Activated naive CD8-positive, alpha-beta T cell treated with anti-CD3 and anti-CD28 coated beads, Interleukin-2, amount 10 ng/mL, durations not matched to agents 7 days and 5 days (primary cell): ENCODE results near the gene TSR3. TPM values are rescaled to one million over a fixed set of nuclear protein-coding genes. Genes with fewer than 3 reads are reported as not detected.

ENCODE experiments used
- ATAC-seq: fragments of 150-1000 bp; cut with Tn5 transposase; one replicate; pipeline ENCODE4 v1.10.0; 2021; ENCODE audit warnings: low read depth, moderate library complexity
- POLR2A ChIA-PET: fragments of 350-600 bp; sonication (Branson Sonifier 250); formaldehyde crosslinking; loops from one replicate; lab custom pipeline; 2021; ENCODE audit warnings: antibody characterized with exemption; lab: Charles Lee
- DNase-seq: peaks from one replicate; pipeline ENCODE4 v3.0.0; 2021
- H3K27ac Mint-ChIP-seq: one replicate; pipeline ENCODE4 v1.8.0; 2022; ENCODE audit warnings: mild to moderate bottlenecking, mixed read lengths
- H3K27me3 Mint-ChIP-seq: one replicate; pipeline ENCODE4 v1.8.0; 2022; ENCODE audit warnings: mild to moderate bottlenecking, moderate library complexity, mixed read lengths
- H3K36me3 Mint-ChIP-seq: one replicate; pipeline ENCODE4 v1.8.0; 2021; ENCODE audit warnings: mild to moderate bottlenecking, mixed read lengths
- H3K4me1 Mint-ChIP-seq: one replicate; pipeline ENCODE4 v1.8.0; 2021; ENCODE audit warnings: mixed read lengths
- H3K4me3 Mint-ChIP-seq: one replicate; pipeline ENCODE4 v1.8.0; 2022; ENCODE audit warnings: mild to moderate bottlenecking, moderate library complexity, mixed read lengths
- H3K9me3 Mint-ChIP-seq: one replicate; pipeline ENCODE4 v1.8.0; 2021; ENCODE audit warnings: mixed read lengths
- total RNA-seq, 2 experiments: library from RNA; stranded (reverse); gene quantifications; one replicate each; pipeline ENCODE4 v1.2.3, GENCODE V29; 2021

Gene TSR3
- total RNA-seq, 2 experiments from 2014 or later = 43.8 to 44.2 TPM

DNA sequence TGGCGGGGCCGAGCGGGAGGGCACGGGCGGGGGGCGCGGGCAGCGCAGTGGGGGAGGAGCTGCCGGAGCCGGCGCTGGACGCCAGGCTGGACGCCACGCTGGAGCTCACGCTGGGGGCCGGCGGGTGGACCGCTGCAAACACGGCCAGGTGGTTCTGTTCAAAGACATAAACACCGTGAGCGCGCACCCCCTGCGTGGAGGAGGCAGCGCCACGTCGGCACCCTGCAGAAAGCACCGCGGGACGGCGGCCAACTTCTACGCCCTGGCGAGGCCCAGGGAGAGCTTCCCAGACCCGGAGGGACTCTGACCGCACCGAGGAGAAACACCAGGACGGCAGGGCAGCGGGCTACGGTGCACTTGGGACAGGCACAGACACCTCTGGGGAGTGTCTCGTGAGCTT lies 33.6 kb upstream of the TSR3 start:
- Mint-ChIP-seq H3K27me3 (no peaks in the 10 kb centered on the region), H3K9me3 (no peaks in the 10 kb centered on the region), H3K36me3 (peaks cover 7% of the 10 kb centered on the region)

DNA sequence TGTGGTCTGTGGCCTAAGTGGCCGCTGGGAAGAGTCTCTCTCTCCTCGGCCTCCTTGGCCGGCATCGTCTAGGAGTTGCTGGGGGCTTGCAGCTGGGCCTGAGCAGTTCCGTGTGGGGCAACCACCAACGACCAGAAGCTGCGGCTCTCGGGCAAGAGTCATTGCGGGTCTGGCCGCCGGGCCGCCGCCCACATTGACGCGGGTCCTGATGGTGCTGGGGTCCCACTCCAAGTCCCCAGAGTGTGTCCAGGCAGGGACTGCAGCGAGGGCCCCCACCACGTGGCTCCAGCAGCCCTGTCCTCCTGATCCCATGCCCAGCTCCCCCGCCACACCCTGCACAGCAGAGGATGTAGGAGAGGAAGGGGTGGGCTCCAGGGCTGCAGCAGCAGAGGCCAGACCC lies 31.9 kb upstream of the TSR3 start:
- Mint-ChIP-seq H3K36me3 (peaks cover 6% of the 10 kb centered on the region), H3K4me1 (peaks cover 6% of the 10 kb centered on the region), H3K27me3 (no peaks in the 10 kb centered on the region), H3K27ac (no peak overlapping the region), H3K9me3 (no peaks in the 10 kb centered on the region), H3K4me3 (no peak overlapping the region)
- ATAC-seq (no peak), DNase-seq (no peak)
- POLR2A ChIA-PET = no interaction called here

More for the DNA sequence above, 33.6 kb upstream of the TSR3 start:
- H3K4me1 Mint-ChIP-seq = no peaks in the 10 kb centered on the region
- ATAC-seq (no peak), DNase-seq (no peak)
- H3K27ac Mint-ChIP-seq = no peak overlapping the region
- POLR2A ChIA-PET = no interaction called here
- H3K4me3 Mint-ChIP-seq = no peak overlapping the region

- ATAC-seq (no peak), DNase-seq (no peak)
- POLR2A ChIA-PET = interaction anchor here (1.1 kb wide), 1 partner anchor 39 kb away, joined by 3 read pairs; the partner anchor contains the start of gene UQCC4
- H3K27ac Mint-ChIP-seq = no peak overlapping the region
- peaks cover 13% of the 10 kb centered on the region for H3K4me1 Mint-ChIP-seq
- no peaks in the 10 kb centered on the region for H3K27me3 Mint-ChIP-seq
- no peak overlapping the region for H3K4me3 Mint-ChIP-seq
- no peaks in the 10 kb centered on the region for H3K9me3 Mint-ChIP-seq
- peaks cover 6% of the 10 kb centered on the region for H3K36me3 Mint-ChIP-seq
Observed at GRCh38 chr16:1381612-1382406, 30.1 kb upstream of the TSR3 start.

- POLR2A ChIA-PET = interaction anchor here (0.6 to 1.2 kb wide), 5 partner anchors 19 to 775 kb away, joined by 3 to 4 read pairs (median 3); partner anchors contain the start of gene TRAF7
- Mint-ChIP-seq H3K4me3 (peak overlapping the region; percentile 75), H3K9me3 (no peaks in the 10 kb centered on the region), H3K27ac (peak overlapping the region; percentile 45), H3K36me3 (peaks cover 6% of the 10 kb centered on the region), H3K4me1 (peaks cover 13% of the 10 kb centered on the region), H3K27me3 (no peaks in the 10 kb centered on the region)
- DNase-seq = no peak
- no peak for ATAC-seq
Observed at GRCh38 chr16:1380195-1380594, 28.5 kb upstream of the TSR3 start.

DNA sequence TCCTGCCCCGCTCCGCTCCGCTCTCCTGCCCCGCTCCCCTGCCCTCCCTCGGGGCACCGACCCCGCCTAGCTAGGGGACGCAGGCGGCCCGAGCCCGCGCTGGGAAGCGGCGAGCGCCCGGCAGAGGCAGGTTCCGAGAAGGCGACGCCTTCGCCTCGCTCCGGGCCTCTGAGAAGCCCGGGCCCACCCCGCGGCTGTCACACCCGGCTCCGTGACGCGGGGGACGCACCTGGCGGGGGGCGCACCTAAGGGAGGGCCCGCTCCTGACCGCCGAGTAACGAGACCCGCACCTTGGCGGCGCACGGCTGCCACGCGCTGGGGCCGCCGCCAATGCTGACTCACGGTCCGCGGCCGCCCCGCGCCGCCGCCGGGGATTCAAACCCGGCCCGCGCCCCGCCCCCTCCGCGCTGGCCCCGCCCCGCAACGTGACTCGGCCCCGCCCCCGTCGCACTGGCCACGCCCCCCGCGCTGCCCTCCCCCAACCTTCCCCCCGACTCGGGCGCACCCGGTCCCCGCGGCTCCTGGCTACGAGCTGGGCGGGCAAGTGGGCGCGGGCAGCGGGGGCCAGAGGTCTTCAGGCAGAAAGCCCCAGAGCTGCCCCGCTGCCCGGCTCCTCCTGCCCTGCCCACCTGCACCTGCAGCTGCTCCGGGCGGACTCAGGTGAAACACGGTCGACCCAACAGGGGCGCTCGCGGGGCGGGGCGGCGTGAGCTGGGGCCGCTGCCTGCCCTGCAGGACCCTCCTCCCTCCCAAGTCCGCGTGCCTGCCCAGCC lies 27.8 kb upstream of the TSR3 start:
- H3K36me3 Mint-ChIP-seq = peaks cover 3% of the 10 kb centered on the region
- peak; percentile 75 for ATAC-seq

GRCh38 chr16:1378804-1379303 lies 27.2 kb upstream of the TSR3 start:
- H3K9me3 Mint-ChIP-seq = no peaks in the 10 kb centered on the region
- POLR2A ChIA-PET = interaction anchor here (1.2 to 1.8 kb wide), 2 partner anchors 23 to 42 kb away, joined by 3 to 9 read pairs; partner anchors contain the start of gene UQCC4
- peaks cover 13% of the 10 kb centered on the region for H3K4me1 Mint-ChIP-seq
- H3K4me3 Mint-ChIP-seq = peak overlapping the region; percentile 65
- no peak for DNase-seq
- H3K27me3 Mint-ChIP-seq = no peaks in the 10 kb centered on the region
- H3K36me3 Mint-ChIP-seq = peaks cover 3% of the 10 kb centered on the region
- peak overlapping the region; percentile 63 for H3K27ac Mint-ChIP-seq
- ATAC-seq = peak; percentile 43

More for the DNA sequence above, 27.8 kb upstream of the TSR3 start:
- Mint-ChIP-seq H3K27me3 (no peaks in the 10 kb centered on the region), H3K4me3 (peak overlapping the region; percentile 75), H3K9me3 (no peaks in the 10 kb centered on the region), H3K27ac (peak overlapping the region; percentile 45), H3K4me1 (peaks cover 13% of the 10 kb centered on the region)
- peak; percentile 83 for DNase-seq
- POLR2A ChIA-PET = interaction anchor here (0.7 to 1.8 kb wide), 4 partner anchors 20 to 41 kb away, joined by 3 to 9 read pairs (median 4); partner anchors contain the start of gene UQCC4

GRCh38 chr16:1378087-1378803 lies 26.6 kb upstream of the TSR3 start:
- no peak for ATAC-seq

DNA sequence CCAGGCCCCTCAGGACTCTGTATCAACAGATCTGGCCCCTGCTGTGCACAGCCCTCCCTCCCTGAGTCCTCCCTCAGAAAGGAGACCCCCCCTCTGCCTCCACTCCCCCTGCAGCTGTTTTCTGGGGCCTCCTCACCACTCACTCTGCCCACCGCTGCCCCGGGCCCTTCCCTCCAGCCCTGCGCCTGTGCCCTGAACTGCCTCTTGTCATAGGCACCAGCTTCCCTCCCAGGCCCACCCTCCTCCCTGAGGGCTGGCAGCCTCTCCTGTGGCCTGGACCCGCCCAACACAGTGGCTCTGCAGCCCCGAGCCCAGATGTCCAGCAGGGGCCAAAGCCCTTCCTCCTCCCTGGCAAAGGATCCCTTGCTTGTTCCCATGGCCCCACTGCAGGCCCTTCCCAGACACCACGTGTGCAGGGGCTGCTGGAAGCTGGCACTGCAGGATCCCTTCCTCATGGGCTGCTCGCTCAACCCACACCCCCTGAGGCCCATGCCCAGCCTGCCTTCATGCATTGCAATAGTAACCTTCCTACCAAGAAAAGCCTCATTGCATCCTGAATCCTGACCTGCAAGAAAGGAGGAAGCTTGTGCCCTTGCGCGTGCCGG lies 25.8 kb upstream of the TSR3 start:
- POLR2A ChIA-PET = no interaction called here
- no peak overlapping the region for H3K4me3 Mint-ChIP-seq
- no peaks in the 10 kb centered on the region for H3K27me3 Mint-ChIP-seq
- DNase-seq (no peak), ATAC-seq (no peak)
- H3K27ac Mint-ChIP-seq = peak overlapping the region; percentile 58
- peaks cover 13% of the 10 kb centered on the region for H3K4me1 Mint-ChIP-seq
- peaks cover 3% of the 10 kb centered on the region for H3K36me3 Mint-ChIP-seq
- no peaks in the 10 kb centered on the region for H3K9me3 Mint-ChIP-seq

More at GRCh38 chr16:1378087-1378803, 26.6 kb upstream of the TSR3 start:
- Mint-ChIP-seq H3K4me3 (peak overlapping the region; percentile 65), H3K27ac (peak overlapping the region; percentile 58), H3K9me3 (no peaks in the 10 kb centered on the region), H3K4me1 (peaks cover 13% of the 10 kb centered on the region), H3K27me3 (no peaks in the 10 kb centered on the region), H3K36me3 (peaks cover 3% of the 10 kb centered on the region)
- no peak for DNase-seq
- POLR2A ChIA-PET = interaction anchor here (1.8 kb wide), 1 partner anchor 43 kb away, joined by 9 read pairs; the partner anchor contains the start of gene UQCC4

DNA sequence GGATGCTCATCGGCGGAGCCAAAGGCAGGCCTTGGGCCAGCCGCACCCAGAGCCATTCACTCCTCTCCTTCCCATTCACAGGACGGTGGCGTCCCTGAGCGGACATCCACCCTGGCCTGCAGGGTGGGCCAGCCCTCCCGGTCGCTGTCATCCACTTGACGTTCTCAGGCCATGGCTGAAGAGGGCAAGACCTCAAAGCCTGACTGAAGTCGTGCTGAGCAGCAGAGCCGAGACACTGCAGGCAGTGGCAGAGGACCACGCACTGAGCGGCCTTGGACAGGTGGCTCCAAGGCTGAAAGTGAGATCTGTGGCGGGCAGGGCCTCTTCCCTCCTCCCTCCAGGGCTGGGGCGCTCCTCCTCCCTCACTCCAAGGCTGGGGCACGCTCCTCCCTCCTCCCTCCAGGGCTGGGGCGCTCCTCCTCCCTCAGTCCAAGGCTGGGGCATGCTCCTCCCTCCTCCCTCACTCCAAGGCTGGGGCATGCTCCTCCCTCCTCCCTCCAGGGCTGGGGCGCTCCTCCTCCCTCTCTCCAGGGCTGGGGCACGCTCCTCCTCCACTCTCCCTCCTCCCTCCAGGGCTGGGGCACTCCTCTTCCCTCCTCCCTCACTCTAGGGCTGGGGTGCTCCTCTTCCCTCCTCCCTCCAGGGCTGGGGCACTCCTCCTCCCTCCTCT lies 24.2 kb upstream of the TSR3 start:
- ATAC-seq = no peak
- Mint-ChIP-seq H3K27me3 (no peaks in the 10 kb centered on the region), H3K9me3 (no peaks in the 10 kb centered on the region)

DNA sequence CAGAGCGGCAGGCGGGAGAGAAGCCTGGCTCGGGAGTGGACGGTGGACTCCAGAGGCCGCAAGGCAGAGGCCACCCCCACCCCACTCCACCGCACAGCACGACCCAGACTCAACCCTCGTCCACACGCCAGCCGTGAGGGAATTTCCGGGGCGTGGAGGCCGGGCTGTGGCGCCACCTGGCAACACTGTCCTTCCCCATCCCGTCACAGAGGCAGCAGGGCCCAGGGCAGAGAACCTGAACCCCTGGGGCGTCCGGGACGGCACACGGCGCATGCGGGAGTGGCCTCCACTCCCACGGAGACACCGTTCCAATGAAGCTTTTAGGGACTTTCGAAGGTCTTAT lies 23.6 kb upstream of the TSR3 start:
- H3K36me3 Mint-ChIP-seq = no peaks in the 10 kb centered on the region
- no peaks in the 10 kb centered on the region for H3K27me3 Mint-ChIP-seq
- ATAC-seq (no peak), DNase-seq (no peak)
- POLR2A ChIA-PET = no interaction called here
- H3K27ac Mint-ChIP-seq = no peak overlapping the region
- H3K9me3 Mint-ChIP-seq = no peaks in the 10 kb centered on the region
- no peak overlapping the region for H3K4me3 Mint-ChIP-seq
- peaks cover 13% of the 10 kb centered on the region for H3K4me1 Mint-ChIP-seq

More for the DNA sequence above, 24.2 kb upstream of the TSR3 start:
- Mint-ChIP-seq H3K4me1 (peaks cover 13% of the 10 kb centered on the region), H3K36me3 (peaks cover under 1% of the 10 kb centered on the region), H3K4me3 (no peak overlapping the region), H3K27ac (no peak overlapping the region)
- no peak for DNase-seq
- POLR2A ChIA-PET = no interaction called here

DNA sequence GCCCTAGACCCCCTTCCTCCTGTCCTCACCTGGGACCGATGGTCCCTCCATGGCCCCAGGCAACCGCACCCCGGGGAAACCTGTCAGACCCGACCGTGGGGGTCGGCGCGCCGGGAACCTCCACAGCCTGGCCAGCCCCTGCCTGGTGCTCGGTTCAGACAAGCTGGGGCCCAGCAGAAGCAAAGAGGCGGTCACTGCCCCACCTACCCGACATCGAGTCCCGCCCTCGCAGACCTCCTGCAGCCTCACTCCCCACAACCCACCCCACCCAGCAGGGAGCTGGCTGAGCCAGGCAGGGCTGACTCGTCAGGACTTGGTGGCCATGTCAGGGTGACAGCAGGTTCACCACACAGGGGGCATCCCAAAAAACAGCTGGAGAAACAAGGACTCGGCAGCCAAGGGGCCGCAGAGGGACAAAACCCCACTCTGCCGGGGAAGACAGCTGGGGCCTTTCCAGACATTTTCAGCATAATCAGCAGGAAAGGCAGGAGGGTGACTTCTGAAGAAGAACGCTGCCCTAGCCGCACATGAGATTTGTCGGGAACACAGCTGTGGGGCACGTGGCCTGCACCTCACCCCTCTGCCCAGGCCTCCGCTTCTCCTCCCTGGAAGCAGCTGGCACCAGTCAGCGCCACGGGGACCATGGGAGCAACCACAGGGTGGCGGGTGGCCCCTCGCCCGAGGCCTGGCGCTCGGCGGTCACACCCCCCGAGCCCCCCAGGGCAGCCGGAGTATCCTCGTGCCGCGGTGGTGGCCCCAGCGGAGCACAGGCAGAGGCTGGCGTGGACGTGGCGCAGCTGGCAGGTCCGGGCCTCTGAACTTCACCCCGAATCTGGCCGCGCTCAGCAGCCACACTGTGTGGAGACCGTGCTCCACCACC lies 23.0 kb upstream of the TSR3 start:
- ATAC-seq = no peak
- DNase-seq = no peak
- Mint-ChIP-seq H3K27ac (no peak overlapping the region), H3K4me3 (no peak overlapping the region), H3K9me3 (no peaks in the 10 kb centered on the region), H3K27me3 (no peaks in the 10 kb centered on the region), H3K4me1 (peaks cover 9% of the 10 kb centered on the region), H3K36me3 (no peaks in the 10 kb centered on the region)
- POLR2A ChIA-PET = no interaction called here
